Stimulated activated CD8-positive, alpha-beta memory T cell treated with anti-CD3 and anti-CD28 coated beads, Interleukin-12 subunit alpha, Interleukin-12 subunit beta, amount 100 ng/mL, for 24 hours (primary cell): ENCODE results near the gene GALNT9.
"Not testable (repeated sequence)": the region's sequence is repeated elsewhere in the genome, so short reads cannot be mapped to it uniquely, and the experiment has no call there.

ENCODE experiments used
- DNase-seq: peaks from one replicate; pipeline ENCODE4 v3.0.0-alpha.2; 2020; ENCODE audit errors: extremely low read depth

Gene GALNT9

DNA sequence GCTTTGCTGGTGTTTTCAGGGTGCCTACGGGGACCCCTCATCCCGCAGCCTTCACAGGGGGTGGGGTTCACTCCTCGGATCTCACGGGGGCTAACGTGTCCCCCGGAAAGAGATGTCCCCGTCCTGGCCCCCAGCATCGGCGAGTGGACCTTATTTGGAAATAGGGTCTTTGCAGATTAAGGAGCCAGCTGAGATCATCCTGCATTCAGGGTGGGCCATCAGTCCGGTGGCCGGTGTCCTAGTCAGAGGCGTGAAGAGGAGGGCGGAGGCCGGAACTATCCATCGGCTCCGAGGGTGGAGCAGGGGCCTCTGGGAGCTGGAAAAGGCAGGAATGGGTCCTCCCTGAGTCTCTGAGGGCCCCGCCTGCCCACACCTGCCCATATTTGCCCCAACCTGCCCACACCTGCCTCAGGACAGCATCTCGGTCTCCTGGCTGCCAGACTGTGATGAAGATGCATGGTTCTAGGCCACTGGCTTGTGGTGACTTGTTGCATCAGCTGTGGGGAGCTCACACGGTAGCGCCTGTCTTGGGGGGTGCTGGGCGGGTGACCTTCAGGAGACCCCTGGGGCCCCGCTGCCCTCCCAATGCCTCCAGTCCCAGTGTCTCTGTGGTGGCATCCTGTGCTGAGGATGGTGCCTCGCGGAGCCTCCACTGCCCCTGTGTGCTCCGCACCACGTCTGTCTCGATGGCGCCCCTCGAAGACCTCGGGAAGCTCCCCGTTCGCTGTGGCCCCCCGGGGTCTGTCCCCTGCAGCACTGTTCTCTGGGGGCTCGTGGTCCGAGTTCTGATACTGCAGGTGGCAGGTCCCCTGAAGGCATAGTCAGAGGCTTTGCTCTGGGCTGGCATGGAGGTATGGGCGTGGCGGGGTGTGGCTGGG lies 170.5 kb downstream of the GALNT9 start:
- no peak for DNase-seq

DNA sequence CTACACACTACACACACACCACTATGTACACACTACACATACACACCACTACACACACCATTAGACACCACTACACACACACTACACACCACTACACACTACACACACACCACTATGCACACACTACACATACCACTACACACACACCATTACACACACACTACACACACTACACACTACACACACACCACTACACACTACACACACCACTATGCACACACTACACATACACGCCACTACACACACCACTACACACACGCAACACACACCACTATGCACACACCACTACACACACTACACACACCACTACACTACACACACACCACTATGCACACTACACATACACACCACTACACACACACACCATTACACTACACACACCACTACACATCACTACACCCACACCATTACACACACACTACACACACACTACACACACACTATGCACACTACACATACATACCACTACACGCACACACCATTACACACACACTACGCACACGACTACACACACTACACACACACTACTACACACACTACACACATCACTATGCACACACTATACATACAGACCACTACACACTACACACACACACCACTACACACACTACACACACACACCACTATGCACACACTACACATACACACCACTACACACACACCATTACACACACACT lies 171.5 kb downstream of the GALNT9 start:
- DNase-seq = no peak

DNA sequence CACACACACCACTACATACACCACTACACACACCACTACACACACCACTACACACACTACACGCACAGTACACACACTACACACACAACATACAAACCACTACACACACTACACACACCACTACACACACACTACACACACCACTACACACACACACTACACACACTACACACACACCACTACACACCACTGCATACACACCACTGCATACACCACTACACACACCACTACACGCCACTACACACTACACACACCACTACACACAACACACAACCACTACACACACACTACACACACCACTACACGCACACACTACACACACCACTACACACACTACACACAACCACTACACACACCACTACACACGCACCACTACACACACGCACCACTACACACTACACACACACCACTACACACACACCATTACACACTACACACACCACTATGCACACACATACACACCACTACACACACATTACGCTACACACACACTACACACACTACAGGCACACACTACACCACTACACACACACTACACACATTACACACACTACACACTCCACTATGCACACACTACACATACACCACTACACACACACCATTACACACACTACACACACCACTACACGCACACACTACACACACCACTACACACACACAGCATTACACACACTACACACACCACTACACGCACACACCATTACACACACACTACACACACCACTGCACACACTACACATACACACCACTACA lies 172.6 kb downstream of the GALNT9 start:
- no peak for DNase-seq

DNA sequence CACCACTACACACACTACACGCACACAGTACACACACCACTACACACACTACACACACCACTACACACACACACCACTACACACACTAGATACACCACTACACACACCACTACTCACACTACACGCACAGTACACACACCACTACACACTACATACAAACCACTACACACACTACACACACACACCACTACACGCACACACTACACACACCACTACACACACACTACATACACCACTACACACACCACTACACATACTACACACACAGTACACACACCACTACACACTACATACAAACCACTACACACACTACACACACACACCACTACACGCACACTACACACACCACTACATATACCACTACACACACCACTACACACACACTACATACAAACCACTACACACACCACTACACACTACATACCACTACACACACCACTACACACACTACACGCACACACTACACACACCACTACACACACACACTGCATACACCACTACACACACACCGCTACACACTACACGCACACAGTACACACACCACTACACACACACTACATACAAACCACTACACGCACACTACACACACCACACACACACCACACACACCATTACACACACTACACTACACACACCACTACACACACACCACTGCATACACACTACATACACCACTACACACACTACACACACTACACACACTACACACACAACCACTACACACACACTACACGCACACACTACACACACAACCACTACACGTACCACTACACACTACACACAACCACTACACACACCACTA lies 173.4 kb downstream of the GALNT9 start:
- DNase-seq = no peak

DNA sequence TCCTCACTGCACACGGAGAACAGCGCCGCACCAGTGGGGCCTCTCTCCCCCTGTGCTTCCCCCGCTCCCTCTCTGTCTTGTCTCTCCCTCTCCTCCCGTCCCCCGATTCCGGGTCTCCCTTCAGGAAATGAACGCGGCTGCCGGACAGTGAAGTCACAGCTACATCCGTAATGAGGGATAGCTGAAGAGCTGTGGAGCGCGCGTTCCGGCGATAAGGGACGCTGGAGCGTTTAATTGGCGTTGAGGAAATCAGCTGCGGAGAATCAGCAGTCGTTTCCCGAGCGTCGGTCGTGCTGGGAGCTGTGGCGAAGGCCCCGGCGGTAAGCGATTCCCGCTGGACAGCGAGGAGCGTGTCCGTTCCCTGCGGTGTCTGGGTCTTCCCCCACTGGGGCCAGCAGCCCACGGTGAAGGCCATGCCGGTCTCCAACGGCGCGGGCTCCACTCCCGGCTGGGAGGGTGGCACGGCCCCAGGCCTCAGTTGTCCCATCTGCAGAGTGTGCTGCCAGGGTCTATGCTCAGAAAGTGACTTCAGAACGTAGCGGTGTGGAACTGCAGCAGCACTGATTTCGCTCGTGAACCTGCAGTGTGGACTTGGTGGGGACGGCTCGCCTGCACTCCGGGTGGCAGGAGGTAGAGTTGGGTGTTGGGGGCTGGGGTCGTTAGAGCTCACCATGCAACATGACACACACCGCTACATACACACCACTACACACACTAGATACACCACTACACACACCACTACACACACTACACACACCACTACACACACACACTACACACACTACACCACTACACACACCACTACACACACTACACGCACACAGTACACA lies 174.2 kb downstream of the GALNT9 start:
- DNase-seq = no peak

DNA sequence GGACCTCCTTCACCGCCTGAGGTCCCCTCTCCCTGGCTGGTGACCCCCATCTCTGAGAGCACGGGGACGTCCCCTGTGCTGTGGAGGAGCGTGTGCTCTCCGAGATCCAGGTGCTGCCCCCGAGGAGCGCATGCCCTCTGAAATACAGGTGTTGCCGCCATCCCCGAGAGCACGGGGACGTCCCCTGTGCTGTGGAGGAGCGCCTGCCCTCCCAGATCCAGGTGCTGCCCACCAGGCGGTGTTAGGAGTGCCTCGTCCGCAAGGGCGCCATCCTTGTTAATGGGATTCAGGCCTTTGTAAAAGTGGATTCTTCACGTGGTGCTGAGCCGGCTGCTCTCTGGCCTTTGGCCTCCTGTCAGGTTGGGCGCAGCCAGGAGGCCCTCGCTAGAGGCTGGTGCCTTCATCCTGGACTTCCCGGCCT lies 175.0 kb downstream of the GALNT9 start:
- no peak for DNase-seq

DNA sequence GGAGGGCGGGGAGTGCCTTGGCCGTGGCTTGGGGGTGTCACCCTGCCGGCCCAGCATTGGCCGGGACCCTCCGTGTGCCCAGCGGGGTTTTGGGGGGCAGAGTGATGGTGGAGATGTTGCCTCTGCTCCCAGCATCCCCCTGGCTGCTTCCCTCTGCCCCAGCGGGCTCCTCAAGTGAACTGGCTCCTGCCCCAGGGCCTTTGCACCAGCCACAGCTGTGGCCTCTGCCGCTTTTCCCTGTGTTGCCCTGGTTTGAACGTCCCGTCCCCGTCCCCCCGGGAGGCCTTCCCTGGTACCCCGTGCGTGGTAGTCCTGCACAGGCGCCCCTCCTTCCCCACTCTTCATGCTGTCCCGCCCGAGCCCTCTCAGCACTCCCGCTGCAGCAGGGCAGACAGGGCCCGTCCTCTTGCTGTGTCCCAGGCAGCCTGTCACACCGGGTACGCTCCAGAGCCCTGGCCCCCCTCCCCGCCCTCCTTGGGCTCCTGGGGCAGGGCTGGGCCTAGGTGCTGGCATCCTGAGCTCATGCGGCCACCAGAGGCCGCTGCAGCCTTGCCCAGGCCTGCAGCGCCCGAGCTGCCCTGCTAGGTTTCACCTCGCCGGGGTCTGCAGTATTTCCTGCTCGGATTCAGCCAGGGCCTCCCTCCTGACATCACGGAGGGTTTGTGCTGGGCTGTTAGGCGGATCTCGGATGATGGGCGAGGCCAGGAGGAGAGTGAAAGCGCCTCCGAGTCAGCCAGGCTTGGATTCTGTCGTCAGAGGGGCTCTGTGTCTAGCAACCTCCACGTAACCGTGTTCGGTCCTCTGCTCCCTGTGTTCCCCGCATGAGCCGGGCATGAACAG lies 175.7 kb downstream of the GALNT9 start:
- DNase-seq = no peak

DNA sequence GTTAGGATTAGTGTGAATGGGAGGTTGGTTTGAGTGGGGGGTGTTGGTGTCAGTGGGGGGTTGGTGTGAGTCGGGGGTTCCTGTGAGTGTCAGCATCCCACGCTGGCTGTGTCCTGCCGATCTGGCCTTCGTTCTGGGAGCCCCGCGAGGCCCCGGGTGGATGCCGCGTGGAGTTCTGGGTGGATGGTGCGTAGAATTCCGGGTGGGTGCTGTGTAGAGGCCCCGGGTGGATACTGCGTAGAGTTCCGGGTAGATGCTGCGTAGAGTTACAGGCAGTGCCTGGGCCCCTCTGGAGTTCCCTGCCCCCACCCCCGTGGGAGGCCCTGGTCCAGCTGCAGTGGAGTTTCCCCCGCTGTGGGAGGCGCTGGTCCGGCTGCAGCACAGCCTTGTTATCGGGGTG lies 176.4 kb downstream of the GALNT9 start:
- no peak for DNase-seq

DNA sequence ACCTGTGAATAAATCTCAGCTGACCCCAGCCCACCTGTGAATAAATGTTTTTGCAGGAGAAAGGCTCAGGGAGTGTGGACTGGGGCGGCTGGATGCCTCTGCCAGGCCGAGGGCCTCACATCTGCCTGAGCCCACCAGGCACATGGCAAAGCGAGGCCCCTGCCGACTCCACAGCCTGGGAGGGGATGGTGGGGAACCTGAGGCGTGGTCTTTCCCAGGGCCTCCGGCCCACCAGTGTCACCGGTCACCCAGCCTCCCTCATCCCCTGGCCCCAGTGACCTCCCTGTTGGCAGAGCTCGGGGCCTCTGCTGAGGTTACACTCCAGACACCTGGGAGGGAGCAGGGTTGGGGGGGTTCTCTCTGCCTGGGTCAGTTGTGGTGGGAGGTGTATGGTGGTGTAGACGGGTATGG lies 177.0 kb downstream of the GALNT9 start:
- no peak for DNase-seq

DNA sequence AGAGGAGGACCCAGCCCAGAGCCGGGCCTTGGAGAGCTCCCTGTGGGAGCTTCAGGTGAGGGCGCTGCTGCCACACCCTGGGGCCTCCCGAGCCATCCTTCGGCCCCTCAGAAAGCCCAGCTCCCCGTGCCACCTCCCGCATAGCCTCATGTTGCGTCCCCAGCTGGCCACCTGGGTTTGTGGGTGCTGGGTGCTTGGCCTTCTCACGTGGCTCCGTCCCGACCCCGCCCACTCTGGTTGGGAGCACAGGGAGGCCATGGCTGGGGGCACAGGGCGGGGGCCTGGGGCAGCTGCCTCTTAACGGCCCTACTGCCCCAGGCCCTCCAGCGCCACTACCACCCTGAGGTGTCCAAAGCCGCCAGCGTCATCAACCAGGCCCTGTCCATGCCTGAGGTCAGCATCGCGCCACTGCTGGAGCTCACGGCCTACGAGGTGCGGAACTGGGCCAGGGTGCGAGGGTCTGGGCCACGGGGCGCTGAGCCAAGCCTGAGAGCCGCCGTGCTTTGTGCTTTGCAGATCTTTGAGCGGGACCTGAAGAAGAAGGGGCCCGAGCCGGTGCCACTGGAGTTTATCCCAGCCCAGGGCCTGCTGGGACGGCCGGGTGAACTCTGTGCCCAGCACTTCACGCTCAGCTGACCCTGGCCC lies 177.5 kb downstream of the GALNT9 start:
- DNase-seq = no peak

DNA sequence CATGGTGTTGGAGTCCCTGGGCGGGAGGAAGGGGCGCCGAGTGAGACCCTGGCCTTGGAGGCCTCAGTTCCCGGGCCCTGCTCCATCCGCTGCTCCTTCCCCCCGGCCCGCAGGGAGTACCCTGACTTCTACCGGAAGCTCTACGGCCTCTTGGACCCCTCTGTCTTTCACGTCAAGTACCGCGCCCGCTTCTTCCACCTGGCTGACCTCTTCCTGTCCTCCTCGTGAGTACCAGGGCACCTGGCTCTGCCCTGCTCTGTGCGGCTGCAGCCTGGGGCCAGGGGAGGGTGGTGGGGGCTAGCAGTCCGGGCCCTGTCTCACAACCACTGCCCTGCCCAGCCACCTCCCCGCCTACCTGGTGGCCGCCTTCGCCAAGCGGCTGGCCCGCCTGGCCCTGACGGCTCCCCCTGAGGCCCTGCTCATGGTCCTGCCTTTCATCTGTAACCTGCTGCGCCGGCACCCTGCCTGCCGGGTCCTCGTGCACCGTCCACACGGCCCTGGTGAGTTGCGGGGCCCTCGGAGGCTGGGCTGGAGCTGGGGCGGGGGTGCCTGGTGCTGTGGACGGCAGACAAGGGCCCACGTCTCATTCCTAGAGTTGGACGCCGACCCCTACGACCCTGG lies 178.1 kb downstream of the GALNT9 start:
- DNase-seq = no peak

DNA sequence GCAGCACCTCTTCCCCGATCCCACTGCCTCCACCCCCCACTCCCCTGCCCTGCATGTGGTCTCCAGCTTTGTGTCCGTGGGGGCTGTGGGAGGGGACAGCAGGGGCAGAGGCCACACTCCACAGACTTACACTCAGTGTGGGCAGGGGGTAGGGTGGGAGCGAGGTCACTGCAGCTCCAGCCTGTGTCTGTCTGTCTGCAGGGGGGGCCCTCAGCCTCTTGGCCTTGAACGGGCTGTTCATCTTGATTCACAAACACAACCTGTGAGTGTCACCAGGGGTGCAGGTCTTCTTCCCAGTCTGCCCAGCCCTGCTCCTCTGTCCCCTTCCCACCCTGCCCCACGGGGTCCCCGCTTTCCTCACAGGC lies 178.6 kb downstream of the GALNT9 start:
- no peak for DNase-seq

DNA sequence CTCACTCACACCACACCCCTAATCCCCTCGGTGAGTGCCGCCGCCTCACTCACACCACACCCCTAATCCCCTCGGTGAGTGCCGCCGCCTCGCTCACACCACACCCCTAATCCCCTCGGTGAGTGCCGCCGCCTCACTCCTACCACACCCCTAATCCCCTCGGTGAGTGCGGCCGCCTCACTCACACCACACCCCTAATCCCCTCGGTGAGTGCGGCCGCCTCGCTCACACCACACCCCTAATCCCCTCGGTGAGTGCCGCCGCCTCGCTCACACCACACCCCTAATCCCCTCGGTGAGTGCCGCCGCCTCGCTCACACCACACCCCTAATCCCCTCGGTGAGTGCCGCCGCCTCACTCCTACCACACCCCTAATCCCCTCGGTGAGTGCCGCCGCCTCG lies 179.9 kb downstream of the GALNT9 start:
- DNase-seq = not testable (repeated sequence)

DNA sequence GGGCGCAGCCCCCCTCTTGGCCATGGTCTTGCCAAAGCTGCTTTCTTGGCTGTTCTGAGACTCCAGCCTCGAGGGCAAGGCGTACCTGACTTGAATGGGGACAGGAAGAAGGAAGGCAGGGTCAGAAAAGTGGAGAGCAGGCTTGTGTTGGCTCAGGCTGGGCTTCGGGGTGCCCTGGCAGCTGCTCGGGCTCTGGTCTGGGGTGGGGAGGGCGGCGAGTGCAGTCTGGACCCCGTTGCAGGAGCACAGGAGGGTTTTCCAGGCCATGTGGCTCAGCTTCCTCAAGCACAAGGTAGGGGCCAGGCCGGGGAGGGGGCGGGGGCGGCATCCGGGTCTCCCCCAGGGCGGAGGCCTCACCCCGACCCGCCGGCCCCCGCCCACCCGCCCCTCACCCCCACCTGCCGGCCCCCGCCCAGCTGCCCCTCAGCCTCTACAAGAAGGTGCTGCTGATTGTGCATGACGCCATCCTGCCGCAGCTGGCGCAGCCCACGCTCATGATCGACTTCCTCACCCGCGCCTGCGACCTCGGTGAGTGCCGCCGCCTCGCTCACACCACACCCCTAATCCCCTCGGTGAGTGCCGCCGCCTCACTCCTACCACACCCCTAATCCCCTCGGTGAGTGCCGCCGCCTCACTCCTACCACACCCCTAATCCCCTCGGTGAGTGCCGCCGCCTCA lies 180.9 kb downstream of the GALNT9 start:
- DNase-seq = no peak

DNA sequence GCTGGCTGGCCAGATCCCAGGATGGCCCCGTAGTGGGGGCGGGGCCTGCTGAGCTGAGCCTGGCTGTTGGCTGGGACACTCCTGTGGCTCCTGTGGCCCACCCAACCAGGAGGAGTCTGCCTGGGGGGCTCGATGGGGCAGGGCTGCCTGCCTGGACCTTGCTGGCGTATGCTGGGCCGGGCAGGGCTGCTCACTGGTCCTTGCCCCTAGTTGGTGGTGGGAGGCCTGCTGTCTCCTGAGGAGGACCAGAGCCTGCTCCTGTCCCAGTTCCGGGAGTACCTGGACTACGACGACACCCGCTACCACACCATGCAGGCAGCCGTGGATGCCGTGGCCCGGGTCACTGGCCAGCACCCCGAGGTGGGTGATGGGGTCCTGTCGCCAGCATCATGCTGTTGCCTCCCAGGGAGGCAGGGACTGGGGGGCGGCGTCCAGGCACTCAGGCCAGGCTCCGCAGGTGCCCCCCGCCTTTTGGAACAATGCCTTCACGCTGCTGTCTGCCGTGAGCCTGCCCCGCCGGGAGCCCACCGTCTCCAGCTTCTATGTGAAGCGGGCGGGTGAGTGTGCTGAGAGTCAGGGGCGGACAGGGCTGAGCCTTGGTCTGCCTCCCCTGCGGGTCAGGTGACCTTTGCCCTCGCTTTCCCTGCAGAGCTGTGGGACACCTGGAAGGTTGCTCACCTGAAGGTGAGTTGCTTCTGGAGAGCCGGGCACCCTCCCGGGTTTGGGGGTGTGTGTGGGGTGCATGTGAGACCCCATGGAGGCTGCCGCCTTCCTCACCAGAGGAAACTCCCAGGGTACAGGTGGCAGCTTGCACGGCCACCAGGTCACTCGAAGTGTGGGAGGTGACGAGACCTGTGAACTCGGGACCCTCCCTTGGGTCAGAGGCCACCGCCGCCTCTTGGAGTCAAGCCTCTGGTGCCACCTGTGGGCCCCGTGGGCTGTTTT lies 181.7 kb downstream of the GALNT9 start:
- no peak for DNase-seq

DNA sequence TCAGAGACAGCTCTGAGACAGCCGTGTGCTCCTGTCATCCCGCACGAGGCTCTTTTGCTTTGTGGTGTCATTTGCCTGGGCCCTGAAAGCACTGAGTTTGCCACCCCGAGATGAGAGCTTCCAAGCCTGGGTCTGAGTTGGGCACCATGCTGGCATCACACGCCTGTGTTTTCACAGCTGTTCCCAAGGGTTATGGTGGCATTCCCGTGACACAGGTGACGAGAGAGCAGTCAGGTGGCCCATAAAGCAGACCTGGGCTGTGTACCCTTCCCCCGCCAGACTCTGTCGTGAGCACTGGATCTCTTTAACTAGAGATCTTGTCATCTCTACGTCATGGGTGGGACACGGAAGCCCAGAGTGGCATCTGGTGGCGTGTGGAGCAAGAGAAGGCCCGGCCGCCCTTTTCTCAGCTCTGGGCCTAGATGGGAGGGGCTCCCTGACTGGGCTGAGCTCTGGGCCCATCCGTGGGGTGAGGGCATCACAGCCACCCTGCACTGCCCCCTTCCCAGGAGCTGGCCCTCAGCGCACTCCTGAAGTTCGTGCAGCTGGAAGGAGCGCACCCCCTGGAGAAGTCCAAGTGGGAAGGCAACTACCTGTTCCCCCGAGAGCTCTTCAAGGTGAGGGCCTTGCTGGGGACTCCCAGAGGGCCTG lies 182.5 kb downstream of the GALNT9 start:
- no peak for DNase-seq
